HG03025 (cell line): ENCODE data around the gene SLC2A10.
"Not testable (repeated sequence)": the region's sequence is repeated elsewhere in the genome, so short reads cannot be mapped to it uniquely, and the experiment has no call there.

Source experiments
- ATAC-seq: cut with Tn5 transposase; IDR thresholded peaks from one replicate; pipeline ENCODE4 v1.9.1; 2021; ENCODE audit warnings: mild to moderate bottlenecking, moderate library complexity; ENCODE audit not compliant: unreplicated experiment, low FRiP score

The SLC2A10 gene

DNA sequence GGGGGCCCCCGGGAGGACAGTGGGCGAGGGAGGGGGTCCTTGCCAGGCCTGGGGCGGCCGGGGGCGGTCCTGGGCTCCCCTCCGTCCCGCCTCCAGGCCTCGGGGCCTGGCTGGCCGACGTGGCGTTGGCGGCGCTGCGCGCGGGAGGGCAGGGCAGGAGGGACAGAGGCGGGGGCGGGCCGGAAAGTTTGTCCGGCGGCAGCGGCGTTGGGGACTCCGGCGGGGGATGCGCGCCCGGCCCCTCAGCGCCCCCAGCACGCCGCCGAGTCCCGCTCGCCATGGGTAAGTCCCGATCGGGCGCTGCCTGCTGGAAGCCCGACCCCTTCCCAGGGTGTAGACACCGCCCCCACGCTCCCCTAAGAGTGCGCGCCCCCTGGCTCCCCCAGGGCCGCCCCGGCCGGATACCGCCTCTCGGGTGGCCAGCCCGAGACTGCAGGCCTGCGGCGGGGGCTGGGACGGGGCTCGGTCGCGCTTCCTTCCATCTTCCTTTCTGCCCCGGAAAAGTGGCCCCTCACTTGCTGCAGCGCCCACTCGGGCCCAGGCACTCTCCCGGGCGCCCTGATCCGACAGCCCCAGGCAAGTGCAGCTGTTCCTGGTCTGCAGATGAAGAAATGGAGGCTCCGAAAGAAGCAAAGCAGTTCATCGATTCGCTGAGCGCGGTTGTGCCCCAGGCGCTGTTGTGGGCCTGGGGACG, at the start of gene SLC2A10:
SLC2A10 (plus strand) TSS at position 191 of the 694 bp plus-strand sequence; CDS start at position 279, 88 bp downstream.
- no peak for ATAC-seq

DNA sequence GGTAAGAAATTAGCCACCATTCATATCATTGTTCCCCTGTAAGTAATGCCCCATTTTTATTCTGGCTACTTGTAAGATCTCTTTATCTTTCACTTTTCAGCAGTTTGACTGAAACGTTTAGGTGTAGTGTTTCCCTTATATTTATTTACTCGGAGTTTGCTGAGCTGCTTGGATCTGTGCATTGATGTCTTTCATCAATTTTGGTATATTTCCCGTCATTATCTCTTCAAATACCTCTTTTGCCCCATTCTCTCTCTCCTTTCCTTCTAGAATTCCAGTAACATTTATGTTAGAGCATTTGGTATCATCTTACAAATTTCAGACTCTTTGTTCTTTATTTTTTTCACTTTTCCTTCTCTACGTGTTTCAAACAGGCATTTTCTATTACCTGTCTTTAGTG, 49.0 kb upstream of the SLC2A10 start:
- no peak for ATAC-seq

DNA sequence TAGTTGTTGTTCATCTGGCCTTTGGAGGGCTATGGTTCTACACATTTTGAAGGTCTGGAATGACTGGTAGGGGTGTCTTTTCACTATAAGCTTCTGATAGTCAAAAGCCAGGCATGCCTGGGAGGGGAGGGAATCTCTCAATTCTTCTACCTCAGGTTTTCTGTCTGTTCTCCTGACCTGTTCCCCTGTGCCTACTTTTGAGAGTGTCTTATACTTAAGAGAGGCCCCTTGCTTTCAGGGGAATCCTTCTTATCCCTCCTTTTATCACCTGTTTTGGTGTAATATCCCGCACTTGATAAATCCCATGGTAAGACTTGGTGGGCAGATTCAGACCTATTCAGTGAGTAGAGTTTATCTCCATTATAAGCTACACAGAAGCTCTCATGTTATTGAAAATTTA, 47.8 kb upstream of the SLC2A10 start:
- ATAC-seq, result no peak

DNA sequence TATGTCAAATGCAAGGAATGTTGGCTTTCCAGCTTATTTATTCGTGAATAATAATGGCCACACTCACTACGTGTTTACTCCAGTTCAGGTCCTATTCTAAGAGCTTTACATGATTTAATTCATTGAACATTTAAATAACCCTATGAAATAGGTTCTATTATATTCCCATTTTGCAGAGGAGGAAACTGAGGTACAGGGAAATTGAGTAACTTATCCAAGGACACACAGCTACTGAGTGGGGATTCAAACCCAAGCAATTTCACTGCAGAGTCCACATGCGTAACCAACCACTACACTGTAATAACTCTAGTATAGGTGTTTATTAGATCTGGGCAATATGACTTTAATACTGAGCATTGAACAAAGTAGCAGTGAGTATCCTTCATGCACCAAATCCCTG, 45.9 kb upstream of the SLC2A10 start:
- no peak for ATAC-seq

DNA sequence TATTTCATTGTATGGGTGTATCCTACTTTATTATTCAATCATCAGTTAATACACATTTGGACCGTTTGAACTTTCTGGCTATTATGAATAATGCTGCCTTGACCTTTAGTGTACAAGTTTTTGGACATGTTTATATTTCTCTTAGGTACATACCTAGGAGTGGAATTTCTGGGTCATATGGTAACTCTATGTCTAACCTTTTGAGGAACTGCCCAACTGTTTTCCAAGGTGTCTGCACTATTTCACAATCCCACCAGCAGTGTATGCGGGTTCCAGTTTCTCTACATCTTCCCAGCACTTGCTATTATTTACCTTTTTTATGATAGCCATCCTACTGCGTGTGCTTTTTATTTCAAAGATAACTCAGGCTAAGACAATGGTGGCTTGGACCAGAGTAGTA, 43.8 kb upstream of the SLC2A10 start:
- no peak for ATAC-seq

DNA sequence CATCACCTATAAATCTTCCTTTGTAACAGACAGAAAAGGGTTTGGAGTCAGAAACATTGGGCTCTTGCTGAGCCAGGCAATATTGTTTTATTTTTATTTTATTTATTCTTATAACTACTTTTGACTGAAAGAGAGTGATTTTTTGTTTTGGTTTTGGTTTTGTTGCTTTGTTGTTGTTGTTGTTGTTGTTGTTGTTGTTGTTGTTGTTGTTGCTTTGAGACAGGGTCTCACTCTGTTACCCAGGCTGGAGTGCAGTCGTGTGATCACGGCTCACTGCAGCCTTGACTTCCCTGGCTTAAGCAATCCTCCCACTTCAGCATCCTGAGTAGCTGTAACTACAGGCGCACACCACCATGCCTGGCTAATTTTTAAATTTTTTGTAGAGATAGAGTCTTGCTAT, 43.1 kb upstream of the SLC2A10 start:
- no peak for ATAC-seq

DNA sequence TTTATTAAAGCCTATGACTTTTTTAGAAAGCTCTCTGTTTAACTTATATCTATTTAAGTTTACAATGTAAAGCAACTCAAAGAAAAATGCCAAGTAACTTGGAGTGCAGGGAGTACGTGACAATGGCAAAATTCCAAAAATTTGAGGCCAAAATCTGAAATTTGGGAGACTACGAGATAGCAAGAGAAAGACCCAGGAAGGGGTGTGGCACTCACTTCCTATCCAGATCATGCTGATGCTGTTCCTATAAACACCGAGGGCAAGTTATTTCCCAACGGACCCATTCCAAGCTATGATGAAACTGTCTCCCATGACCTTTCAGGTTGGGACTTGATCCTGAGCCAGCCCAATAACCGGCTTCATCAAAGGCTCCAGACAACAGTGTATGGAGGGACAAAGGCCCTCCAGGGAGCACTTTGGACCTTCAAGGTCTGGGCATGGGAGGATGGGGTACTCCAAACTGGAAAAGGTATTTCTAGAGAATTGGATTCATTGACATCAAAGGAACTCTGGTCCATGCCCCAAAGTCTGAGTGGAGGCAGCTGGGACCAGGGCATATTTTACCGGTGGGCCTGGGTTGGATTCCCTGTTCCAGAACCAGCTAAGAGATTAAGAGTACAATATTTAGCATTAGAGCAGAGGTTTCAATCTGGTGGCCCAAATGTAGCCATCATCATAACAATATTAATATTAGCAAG, 42.5 kb upstream of the SLC2A10 start:
- no peak for ATAC-seq

DNA sequence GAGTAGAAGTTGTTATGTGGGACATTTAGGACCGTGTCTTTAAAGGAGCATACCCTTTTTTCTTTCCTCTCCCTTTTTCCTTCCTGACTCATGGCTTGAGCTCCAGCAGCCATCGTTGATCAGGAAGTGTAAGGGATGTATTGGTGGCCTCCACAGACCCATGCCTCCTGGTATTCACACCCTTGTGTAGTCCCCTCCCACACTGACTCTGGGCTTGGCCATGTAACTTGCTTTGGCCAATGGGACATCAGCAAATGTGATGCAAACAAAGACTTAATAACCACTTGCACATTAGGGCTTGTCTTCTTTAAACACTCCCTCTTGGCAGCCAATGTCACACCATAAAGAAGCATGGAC, 39.2 kb upstream of the SLC2A10 start:
- no peak for ATAC-seq

DNA sequence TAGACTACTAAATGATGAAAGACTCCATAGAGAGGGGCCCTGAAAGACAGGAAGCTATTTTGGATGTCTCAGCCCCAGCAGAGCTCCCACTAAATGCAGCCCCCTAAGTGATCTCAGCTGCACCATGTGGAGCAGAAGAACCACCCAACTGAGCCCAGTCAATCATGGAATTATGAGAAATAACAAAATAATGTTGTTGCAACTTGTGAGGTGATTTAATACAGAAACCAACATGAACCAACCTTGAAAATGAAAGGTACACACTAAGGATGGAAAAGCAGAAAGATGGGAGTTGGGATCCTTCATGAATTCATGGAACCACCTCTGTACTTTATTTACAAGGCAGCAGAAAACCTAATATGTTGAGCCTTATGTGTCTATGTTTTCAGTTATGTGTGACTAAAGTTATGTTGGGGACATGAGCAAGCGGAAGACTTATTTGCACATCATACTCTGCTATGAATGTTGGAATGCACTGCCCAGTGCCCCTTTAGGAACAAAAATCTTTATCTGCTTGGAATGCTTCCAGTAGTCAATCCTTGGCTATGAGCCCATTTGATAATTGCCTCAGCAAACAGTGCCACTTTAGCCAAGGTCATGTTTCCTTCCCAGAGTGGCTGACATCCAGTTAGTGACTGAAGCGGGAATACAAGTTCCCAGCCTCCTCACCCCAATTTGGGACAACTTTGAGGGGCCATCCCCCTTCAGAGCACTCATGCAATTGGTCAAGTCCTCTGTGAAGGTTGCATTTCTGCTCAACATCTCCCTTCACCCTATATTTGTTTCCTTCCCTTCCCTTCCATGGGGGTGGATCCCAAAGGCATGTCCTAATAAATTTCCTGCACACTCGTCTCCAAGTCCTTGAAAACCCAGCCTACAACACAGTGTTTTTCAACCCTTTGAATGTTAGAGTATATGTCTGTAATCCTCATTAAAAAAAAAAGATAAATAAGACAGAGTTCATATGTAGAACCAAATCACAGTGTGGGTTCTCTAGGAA, 38.6 kb upstream of the SLC2A10 start:
- no peak for ATAC-seq

DNA sequence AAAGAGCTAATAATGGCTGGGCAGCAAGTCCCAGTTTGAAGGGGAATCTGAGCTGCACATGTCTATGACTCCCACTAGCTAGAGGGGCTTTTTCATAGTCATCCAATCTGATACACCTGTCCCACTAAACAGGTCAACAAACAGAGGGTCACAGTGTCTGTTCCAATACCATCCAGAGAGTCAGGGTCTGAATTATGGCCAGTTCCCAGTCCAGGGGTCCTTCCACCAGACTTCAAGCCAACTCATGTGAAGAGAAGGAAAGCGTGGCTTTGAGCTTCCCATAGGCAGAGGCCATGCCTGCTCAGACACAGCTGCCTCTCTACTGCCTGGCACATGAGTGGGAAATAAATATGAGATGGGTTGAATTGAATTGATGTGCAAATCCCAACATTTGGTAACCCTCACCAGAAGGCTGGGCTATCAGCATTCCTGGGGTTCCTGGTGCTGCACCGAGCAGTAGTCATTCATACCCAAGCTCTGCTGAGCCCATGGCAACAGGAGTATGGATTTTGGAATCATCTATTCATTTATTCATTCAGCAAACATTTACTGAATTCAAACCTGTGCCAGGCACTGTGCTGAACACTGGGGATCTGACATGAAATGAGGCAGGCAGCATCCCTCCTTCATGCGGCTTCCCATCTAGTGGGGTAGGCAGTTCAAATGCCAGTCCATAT, 37.4 kb upstream of the SLC2A10 start:
- ATAC-seq, result no peak

DNA sequence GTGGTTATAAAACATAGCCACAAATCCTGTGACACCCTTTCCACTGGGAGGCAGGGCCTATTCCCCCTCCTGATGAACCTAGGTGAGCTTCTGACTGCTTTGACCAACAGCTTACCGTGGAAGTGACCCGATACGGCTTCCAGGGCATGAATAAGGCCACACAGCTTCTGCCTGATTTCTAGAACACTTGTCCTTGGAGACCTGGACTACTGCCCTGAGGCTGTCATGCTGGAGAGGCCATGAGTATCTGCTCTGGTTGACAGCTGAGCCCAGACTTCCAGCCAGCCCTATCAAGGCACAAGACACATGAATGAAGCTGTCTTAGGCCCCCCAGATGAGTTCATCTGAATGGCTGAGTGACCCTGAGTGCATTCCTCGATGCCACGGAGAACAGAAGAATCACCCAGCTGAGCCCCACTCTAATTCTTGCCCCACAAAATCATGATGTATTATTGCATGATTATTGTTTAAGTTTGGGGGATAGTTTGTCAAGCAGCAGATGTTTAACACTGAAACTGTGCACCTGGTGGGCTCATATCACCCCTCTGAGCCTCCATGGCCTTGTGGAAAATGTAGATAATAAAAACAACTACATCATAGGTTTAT, 36.8 kb upstream of the SLC2A10 start:
- ATAC-seq, result no peak

DNA sequence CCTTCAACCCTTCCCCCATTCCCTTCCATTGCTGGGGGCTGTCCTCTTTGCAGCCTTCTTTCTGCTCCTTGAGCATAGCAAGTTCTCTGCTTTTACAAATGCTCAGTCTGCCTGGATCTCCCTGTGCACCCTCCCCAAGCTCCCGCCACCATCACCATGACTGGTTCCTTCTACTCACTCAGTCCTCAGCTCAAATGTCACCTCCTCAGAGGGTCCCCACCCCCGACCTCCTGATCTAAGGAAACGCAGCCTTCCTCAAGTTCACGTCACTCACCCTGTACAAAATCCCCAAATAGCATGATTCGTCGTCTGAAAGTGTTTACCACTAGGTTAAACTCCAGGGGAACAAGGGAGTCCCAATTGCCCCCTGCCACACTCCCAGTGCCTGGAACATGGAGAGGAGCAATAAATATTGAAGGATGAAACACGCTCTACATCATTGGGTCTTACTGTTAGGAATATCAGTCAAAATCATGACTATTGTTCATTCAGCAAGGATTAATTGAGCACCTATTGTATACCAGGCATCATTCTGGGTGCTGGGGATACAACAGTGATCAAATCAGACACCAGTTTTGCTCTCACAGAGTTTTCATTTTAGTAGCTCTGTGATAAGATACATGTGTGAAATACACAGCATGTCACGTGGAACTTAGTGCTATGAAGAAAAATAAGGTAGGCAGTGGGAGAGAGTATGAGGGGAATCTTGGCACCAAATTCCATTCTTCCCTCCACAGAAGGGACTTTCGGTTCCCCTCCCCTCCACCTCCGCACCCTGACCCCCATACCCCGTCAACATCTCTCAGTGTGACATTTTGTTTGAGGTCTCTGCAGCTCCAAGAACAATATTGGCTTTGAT, 35.8 kb upstream of the SLC2A10 start:
- ATAC-seq, result no peak

DNA sequence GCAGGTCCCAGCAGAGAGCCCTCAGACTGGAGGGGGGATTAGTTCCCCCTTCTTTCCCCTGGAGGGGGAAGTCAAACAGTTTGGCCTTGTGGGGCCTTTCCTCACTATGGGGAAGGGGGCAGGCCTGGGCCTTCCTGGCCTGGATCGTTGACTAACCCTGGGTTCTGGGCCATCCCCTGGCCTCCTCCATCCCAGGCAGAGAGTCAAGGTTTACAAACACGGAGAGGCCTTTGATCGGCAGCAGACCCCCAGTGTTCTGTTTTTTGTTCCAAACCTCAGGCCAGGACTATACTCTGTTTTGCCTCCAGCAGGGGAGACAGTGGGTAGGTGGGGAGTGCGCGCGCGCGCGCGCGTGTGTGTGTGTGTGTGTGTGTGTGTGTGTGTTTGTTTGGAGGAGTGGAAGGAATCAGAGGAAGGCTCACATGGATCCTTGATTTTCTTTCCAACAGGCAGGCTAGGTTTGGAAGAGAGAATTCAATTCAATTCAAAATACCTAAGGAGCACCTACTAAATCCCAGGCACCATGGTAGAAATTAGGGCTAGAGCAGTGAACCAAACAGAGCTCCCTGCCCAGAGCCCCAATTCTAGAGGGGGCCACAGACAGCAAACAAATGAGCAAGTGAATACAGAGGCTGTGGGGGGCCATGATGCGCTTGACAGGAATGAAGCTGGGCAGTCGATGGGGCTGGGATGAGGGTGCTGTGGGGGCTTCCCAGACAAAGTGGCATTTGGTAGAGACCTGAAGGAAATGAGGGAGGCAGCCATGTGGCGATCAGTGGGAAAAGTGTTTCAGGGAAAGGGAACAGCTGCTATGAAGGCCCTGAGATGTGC, 35.0 kb upstream of the SLC2A10 start:
- no peak for ATAC-seq

DNA sequence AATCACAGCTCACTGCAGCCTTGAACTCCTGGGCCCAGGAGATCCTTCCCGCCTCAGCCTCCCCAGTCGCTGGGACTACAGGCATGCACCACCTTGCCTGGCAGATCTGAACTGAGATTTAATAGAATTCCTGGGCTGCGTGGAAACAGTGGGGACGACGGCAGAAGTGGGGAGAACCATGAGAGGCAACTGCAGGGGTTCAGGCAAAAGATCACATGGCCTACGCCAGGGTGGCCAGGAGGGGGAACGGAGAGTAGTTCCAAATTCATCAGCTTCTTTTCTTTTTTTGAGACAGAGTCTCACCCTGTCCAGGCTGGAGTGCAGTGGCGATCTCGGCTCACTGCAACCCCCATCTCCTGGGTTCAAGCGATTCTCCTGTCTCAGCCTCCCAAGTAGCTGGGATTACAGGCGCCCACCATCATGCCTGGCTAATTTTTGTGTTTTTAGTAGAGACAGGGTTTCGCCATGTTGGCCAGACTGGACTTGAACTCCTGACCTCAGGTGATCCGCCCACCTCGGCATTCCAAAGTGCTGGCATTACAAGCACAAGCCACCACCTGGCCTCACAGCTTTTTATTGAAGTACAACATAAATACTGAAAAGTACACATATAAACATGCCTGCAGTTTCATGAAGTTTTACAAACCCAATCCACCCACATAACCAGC, 32.7 kb upstream of the SLC2A10 start:
- not testable (repeated sequence) for ATAC-seq

DNA sequence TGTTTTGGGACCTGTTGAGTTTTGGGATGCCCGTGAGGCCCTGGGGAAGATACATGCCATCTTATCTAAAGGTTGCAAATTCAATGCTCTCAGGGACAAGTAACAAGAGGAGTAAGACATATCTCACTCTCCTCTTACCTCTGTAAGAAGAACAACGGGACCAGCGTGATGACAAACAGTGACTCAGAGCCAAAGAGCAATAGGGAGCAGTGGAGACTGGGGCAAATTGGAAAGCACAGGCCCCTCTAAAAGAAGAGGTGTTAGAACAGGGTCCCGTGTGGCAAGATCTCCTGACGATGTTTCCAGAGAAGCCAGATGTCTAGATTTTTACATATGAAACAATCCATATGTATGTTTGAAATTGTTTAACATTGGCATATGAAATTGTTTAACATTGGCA, 31.8 kb upstream of the SLC2A10 start:
- ATAC-seq, result no peak

DNA sequence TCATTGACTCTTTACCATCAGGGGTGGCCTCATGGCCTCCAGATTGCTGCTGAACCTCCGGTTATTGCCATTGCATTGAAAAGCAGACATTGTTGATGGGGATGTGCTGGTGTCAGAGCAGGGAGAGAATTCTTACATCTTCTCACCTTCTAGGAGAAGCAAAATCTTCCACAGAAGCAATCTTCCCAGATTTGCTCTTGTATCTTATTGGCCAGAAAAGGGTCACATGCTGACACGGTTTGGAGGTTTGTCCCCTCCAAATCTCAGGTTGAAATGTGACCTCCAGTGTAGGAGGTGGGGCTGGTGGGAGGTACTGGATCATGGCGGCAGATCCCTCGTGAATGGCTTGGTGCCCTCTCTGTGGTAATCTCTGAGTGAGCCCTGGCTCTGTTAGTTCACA, 30.9 kb upstream of the SLC2A10 start:
- no peak for ATAC-seq

DNA sequence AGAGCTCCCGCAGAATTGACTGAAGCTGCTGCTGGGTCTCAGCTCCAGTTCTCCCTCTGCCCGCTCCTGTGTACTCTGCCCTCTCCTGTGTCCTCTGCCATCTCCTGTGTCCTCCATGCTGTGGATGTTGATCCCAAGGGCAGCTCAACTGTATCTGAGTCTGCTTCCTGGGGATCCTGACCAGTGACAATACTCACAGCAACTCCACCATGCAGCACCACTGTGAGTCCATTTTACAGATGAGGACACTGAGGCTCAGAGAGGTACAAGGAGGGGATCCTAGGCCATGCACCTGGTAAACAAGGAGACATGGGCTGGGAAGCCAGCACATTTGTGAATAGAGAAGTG, 28.8 kb upstream of the SLC2A10 start:
- no peak for ATAC-seq
